Neural cell (in vitro differentiated cells): Measurements from ENCODE around the gene BLVRA.

ENCODE experiments used
- EZH2 ChIP-seq: fragments of 200-600, 300-800 bp; shearing (Covaris generic), sonication (generic); IDR thresholded peaks from 2 replicates; pipeline ENCODE4 v1.6.1; 2014; ENCODE audit warnings: antibody characterized with exemption, low read length, borderline replicate concordance, mild to moderate bottlenecking; ENCODE audit not compliant: insufficient read depth, poor library complexity, severe bottlenecking
- POLR2AphosphoS5 ChIP-seq: IDR thresholded peaks from 2 replicates; pipeline ENCODE4 v1.6.1; 2012
- TF ChIP-seq, protein P1 (sequence below): fragments of 450-650 bp; IDR thresholded peaks from 2 replicates; pipeline ENCODE4 v1.5.1; 2014; ENCODE audit warnings: antibody characterized with exemption, mild to moderate bottlenecking, moderate library complexity; ENCODE audit not compliant: poor library complexity, severe bottlenecking

DNA sequence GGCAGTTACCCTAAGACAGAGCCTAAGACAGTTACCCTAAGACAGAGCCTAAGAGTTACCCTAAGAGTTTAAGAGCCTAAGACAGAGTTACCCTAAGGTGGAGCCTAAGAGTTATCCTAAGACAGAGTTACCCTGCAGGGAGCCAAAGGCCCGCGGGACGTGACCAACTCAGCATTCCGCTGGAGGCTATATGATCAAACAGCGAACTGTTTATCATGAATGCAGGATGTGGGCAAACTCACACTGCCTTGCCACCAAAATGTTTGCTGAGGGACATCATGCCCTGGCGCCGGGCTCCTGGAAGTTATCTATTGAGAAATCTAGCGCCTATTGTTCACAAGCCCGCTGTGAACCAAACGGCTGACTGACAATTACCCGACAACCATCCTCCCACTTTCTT, 49.9 kb downstream of the BLVRA start:
- TF ChIP-seq, protein P1, sequence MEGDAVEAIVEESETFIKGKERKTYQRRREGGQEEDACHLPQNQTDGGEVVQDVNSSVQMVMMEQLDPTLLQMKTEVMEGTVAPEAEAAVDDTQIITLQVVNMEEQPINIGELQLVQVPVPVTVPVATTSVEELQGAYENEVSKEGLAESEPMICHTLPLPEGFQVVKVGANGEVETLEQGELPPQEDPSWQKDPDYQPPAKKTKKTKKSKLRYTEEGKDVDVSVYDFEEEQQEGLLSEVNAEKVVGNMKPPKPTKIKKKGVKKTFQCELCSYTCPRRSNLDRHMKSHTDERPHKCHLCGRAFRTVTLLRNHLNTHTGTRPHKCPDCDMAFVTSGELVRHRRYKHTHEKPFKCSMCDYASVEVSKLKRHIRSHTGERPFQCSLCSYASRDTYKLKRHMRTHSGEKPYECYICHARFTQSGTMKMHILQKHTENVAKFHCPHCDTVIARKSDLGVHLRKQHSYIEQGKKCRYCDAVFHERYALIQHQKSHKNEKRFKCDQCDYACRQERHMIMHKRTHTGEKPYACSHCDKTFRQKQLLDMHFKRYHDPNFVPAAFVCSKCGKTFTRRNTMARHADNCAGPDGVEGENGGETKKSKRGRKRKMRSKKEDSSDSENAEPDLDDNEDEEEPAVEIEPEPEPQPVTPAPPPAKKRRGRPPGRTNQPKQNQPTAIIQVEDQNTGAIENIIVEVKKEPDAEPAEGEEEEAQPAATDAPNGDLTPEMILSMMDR = no peak
- TF ChIP-seq POLR2AphosphoS5 (no peak), EZH2 (no peak)
